ENCODE measurements around the gene CLCN3. TPM values are rescaled to one million over a fixed set of nuclear protein-coding genes. Genes with fewer than 3 reads are reported as not detected.
A peak's percentile ranks its signal among the peaks of the same experiment; 100 is the strongest.

The CLCN3 gene
- total RNA-seq, 1 donor from 2014 or later, result 44.8 TPM

GRCh38 chr4:169744601-169745000 is 124.2 kb downstream of the CLCN3 start:
- Mint-ChIP-seq H3K36me3 (peaks cover 8% of the 10 kb centered on the region), H3K9me3 (no peaks in the 10 kb centered on the region), H3K4me1 (no peaks in the 10 kb centered on the region), H3K4me3 (no peak overlapping the region), H3K27me3 (ENCODE audit: insufficient read depth, low read depth) (no peaks in the 10 kb centered on the region), H3K27ac (no peak overlapping the region)
- Histone ChIP-seq H3K27ac (no peak overlapping the region), H3F3A (ENCODE audit: low read depth) (no peaks in the 10 kb centered on the region), H3K4me3 (no peak overlapping the region), H3K4me2 (no peak overlapping the region), H3K9ac (no peak overlapping the region), H3K79me2 (ENCODE audit: low read depth) (no peaks in the 10 kb centered on the region), H3K4me1 (no peaks in the 10 kb centered on the region), H3K36me3 (peaks cover 5% of the 10 kb centered on the region), H2AFZ (replicated peaks) (no peak overlapping the region), H3K27me3 (no peaks in the 10 kb centered on the region), H4K20me1 (ENCODE audit: low read depth) (no peaks in the 10 kb centered on the region), H3K9me3 (ENCODE audit: low read depth) (no peaks in the 10 kb centered on the region)
- TF ChIP-seq EZH2 (IDR thresholded peaks at IDR 0.05), result no peak
- TF ChIP-seq, protein P1, sequence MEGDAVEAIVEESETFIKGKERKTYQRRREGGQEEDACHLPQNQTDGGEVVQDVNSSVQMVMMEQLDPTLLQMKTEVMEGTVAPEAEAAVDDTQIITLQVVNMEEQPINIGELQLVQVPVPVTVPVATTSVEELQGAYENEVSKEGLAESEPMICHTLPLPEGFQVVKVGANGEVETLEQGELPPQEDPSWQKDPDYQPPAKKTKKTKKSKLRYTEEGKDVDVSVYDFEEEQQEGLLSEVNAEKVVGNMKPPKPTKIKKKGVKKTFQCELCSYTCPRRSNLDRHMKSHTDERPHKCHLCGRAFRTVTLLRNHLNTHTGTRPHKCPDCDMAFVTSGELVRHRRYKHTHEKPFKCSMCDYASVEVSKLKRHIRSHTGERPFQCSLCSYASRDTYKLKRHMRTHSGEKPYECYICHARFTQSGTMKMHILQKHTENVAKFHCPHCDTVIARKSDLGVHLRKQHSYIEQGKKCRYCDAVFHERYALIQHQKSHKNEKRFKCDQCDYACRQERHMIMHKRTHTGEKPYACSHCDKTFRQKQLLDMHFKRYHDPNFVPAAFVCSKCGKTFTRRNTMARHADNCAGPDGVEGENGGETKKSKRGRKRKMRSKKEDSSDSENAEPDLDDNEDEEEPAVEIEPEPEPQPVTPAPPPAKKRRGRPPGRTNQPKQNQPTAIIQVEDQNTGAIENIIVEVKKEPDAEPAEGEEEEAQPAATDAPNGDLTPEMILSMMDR (IDR thresholded peaks at IDR 0.05), result no peak
- no peak for TF ChIP-seq EZH2phosphoT487 (IDR thresholded peaks at IDR 0.05)
- DNase-seq (ENCODE audit: low spot score), result no peak

DNA sequence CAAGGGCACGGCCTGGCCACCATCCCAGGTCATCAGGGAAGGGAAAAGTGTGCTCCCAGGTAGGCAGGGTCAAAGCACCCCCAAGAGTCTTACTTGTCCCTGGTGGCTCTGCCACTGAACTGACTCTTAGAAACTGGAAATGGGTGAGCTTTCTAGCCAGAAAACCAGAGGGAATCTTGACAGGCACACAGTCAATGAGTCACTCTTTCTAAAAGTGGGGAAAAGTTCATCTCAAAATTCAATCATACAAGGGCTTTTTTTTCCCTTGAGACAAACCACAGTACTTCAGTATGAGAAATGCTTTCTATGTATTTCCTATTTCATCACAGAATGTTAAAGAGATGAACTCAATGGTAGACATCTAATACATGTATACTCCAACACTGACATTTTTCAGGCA is 124.9 kb downstream of the CLCN3 start:
- H3K9ac ChIP-seq, result no peak overlapping the region
- H3K36me3 ChIP-seq, result peaks cover 5% of the 10 kb centered on the region
- no peaks in the 10 kb centered on the region for H3K27me3 ChIP-seq
- no peak overlapping the region for H3K4me3 Mint-ChIP-seq
- no peak overlapping the region for H3K27ac Mint-ChIP-seq
- H3K36me3 Mint-ChIP-seq, result peaks cover 8% of the 10 kb centered on the region
- TF ChIP-seq, protein P1 (IDR thresholded peaks at IDR 0.05), result no peak
- TF ChIP-seq EZH2phosphoT487 (IDR thresholded peaks at IDR 0.05) (no peak), EZH2 (IDR thresholded peaks at IDR 0.05) (no peak)
- H3K79me2 ChIP-seq (ENCODE audit: low read depth), result no peaks in the 10 kb centered on the region
- no peak overlapping the region for H3K27ac ChIP-seq
- H3F3A ChIP-seq (ENCODE audit: low read depth), result no peaks in the 10 kb centered on the region
- H3K4me1 ChIP-seq, result no peaks in the 10 kb centered on the region
- H3K9me3 ChIP-seq (ENCODE audit: low read depth), result no peaks in the 10 kb centered on the region
- no peaks in the 10 kb centered on the region for H4K20me1 ChIP-seq (ENCODE audit: low read depth)
- H3K4me3 ChIP-seq, result no peak overlapping the region
- H2AFZ ChIP-seq (replicated peaks), result no peak overlapping the region
- H3K4me2 ChIP-seq, result no peak overlapping the region
- no peaks in the 10 kb centered on the region for H3K4me1 Mint-ChIP-seq
- no peak for DNase-seq (ENCODE audit: low spot score)
- H3K9me3 Mint-ChIP-seq, result no peaks in the 10 kb centered on the region
- H3K27me3 Mint-ChIP-seq (ENCODE audit: insufficient read depth, low read depth), result no peaks in the 10 kb centered on the region

GRCh38 chr4:169756971-169757574 is 136.7 kb downstream of the CLCN3 start:
- H3K4me1 Mint-ChIP-seq, result peaks cover 18% of the 10 kb centered on the region
- peaks cover 2% of the 10 kb centered on the region for H3K27me3 Mint-ChIP-seq (ENCODE audit: insufficient read depth, low read depth)
- Histone ChIP-seq H3K9me3 (ENCODE audit: low read depth) (no peaks in the 10 kb centered on the region), H3K36me3 (peaks cover 6% of the 10 kb centered on the region), H3K27ac (peak overlapping the region; percentile 84), H3K9ac (peak overlapping the region; percentile 61), H3K4me1 (peaks cover 9% of the 10 kb centered on the region), H3K27me3 (peaks cover 7% of the 10 kb centered on the region), H3K79me2 (ENCODE audit: low read depth) (peaks cover 36% of the 10 kb centered on the region), H3F3A (ENCODE audit: low read depth) (peaks cover 16% of the 10 kb centered on the region), H3K4me3 (peak overlapping the region; percentile 62), H3K4me2 (peak overlapping the region; percentile 92), H4K20me1 (ENCODE audit: low read depth) (no peaks in the 10 kb centered on the region), H2AFZ (replicated peaks) (peak overlapping the region; percentile 51)
- no peak for DNase-seq (ENCODE audit: low spot score)
- H3K36me3 Mint-ChIP-seq, result no peaks in the 10 kb centered on the region
- no peaks in the 10 kb centered on the region for H3K9me3 Mint-ChIP-seq
- TF ChIP-seq EZH2phosphoT487 (IDR thresholded peaks at IDR 0.05), result no peak
- TF ChIP-seq, protein P1 (IDR thresholded peaks at IDR 0.05), result no peak
- no peak for TF ChIP-seq EZH2 (IDR thresholded peaks at IDR 0.05)
- H3K27ac Mint-ChIP-seq, result peak overlapping the region; percentile 14
- peak overlapping the region; percentile 91 for H3K4me3 Mint-ChIP-seq
